ENCODE results near the gene SLC51A. TPM values are rescaled to one million over a fixed set of nuclear protein-coding genes. Genes with fewer than 3 reads are reported as not detected.

The SLC51A gene
- total RNA-seq, 1 donor from 2014 or later, result not detected

DNA sequence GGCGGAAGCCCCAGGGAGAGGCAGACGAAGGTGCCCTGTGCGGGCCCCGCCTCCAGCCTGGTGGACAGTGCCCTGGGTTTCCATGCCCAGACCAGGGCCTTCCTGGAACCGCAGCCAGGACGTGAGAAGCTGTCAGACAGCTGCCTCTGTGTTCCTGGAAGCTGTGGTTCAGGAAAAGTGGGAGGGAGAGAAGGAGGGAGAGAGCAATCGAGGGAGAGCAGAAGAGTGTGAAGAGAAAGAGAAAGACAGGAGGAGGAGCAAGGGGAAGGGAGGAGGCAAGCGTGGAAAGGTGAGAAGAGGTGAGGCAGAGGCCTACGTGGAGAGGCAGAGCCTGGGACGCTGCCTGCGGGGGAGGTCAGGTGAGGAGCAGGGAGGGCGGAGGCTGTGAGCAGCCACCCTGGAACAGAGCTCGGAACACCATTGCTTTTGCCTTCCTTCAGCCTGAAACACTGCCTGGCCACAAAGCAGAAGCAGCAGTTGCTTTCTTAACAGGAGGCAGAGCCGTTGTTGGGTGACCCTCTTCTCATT is 23.7 kb upstream of the SLC51A start:
- no peaks in the 10 kb centered on the region for H3K36me3 Mint-ChIP-seq (ENCODE audit: low read depth, unreplicated experiment)
- H3K4me3 Mint-ChIP-seq (ENCODE audit: unreplicated experiment), result no peak overlapping the region
- TF ChIP-seq, protein P1, sequence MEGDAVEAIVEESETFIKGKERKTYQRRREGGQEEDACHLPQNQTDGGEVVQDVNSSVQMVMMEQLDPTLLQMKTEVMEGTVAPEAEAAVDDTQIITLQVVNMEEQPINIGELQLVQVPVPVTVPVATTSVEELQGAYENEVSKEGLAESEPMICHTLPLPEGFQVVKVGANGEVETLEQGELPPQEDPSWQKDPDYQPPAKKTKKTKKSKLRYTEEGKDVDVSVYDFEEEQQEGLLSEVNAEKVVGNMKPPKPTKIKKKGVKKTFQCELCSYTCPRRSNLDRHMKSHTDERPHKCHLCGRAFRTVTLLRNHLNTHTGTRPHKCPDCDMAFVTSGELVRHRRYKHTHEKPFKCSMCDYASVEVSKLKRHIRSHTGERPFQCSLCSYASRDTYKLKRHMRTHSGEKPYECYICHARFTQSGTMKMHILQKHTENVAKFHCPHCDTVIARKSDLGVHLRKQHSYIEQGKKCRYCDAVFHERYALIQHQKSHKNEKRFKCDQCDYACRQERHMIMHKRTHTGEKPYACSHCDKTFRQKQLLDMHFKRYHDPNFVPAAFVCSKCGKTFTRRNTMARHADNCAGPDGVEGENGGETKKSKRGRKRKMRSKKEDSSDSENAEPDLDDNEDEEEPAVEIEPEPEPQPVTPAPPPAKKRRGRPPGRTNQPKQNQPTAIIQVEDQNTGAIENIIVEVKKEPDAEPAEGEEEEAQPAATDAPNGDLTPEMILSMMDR (IDR thresholded peaks at IDR 0.05; ENCODE audit: unreplicated experiment), result no peak
- H3K9me3 Mint-ChIP-seq (ENCODE audit: unreplicated experiment), result no peaks in the 10 kb centered on the region
- no peak for DNase-seq (ENCODE audit: low spot score)
- H3K4me1 Mint-ChIP-seq (ENCODE audit: unreplicated experiment), result no peaks in the 10 kb centered on the region
- peaks cover 10% of the 10 kb centered on the region for H3K27me3 Mint-ChIP-seq (ENCODE audit: unreplicated experiment)
- H3K27ac Mint-ChIP-seq (ENCODE audit: unreplicated experiment), result peak overlapping the region; percentile 36

DNA sequence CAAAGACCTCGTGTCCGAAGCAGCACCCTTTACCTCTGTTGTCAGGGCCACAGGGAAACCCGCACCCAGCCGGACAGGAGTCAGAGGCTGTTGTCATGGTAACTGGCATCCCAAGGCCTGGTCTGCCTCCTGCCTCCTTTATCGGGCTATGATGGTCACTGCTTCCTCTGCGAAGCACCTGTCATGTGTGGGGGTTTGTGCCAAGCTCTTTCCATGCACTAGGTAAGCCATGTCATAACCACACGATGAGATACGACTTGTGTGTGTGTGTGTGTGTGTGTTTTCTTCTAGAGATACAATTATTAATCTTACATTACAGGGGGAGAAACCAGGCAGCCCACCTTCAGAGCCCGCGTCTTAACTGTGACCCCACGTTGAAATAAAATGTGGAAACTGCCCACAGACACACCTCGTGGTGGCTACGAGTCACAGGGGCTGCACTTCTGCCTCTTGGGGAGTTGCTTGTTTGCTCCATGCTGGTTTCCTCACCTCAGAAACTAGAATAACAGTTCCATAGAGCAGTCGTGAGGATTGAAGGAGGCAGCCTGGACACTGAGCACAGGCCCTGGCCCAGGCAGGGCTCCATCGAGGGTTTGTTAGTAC is 23.1 kb upstream of the SLC51A start:
- TF ChIP-seq, protein P1 (IDR thresholded peaks at IDR 0.05; ENCODE audit: unreplicated experiment), result no peak
- H3K27me3 Mint-ChIP-seq (ENCODE audit: unreplicated experiment), result peaks cover 10% of the 10 kb centered on the region
- DNase-seq (ENCODE audit: low spot score), result no peak
- H3K9me3 Mint-ChIP-seq (ENCODE audit: unreplicated experiment), result no peaks in the 10 kb centered on the region
- no peaks in the 10 kb centered on the region for H3K4me1 Mint-ChIP-seq (ENCODE audit: unreplicated experiment)
- H3K4me3 Mint-ChIP-seq (ENCODE audit: unreplicated experiment), result no peak overlapping the region
- no peaks in the 10 kb centered on the region for H3K36me3 Mint-ChIP-seq (ENCODE audit: low read depth, unreplicated experiment)
- peak overlapping the region; percentile 42 for H3K27ac Mint-ChIP-seq (ENCODE audit: unreplicated experiment)

DNA sequence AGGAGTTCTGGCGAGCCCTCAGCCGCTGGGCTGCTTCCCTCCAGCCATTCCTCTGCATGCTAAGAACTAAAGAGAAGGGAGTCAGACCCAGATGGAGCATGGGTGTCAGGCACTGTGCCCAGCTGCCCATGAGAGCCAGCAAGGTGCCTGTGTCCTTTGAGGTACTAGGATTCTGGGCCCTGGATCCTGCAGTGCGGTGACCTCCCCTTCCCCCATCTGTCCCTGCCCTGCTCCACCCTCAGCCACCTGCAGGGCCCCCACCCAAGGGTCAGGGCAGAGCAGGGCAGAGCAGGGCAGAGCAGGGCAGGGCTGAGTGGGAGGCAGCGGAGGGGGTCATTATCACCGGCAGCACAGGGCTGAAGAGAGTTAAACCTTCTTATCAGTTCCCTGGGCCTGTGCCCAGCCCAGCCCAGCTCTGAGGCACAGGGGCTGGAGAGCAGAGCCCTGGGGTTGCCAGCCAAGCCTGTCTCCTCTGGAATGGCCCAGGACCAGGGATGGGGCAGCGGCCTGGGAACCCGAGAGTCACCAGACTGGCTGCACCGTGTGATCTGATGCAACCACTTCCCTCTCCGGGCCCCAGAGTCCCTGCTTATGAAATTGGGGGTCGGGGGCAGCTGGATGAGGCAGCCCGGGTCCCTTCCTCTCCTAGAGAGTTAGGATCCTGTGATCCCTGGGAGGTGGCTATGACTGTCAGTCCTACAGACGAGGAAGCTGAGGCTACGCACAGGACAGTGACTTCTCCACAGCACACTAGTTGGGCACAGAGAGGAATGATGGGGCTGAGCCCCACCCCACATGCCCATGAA is 22.4 kb upstream of the SLC51A start:
- no peak overlapping the region for H3K4me3 Mint-ChIP-seq (ENCODE audit: unreplicated experiment)
- no peaks in the 10 kb centered on the region for H3K4me1 Mint-ChIP-seq (ENCODE audit: unreplicated experiment)

DNA sequence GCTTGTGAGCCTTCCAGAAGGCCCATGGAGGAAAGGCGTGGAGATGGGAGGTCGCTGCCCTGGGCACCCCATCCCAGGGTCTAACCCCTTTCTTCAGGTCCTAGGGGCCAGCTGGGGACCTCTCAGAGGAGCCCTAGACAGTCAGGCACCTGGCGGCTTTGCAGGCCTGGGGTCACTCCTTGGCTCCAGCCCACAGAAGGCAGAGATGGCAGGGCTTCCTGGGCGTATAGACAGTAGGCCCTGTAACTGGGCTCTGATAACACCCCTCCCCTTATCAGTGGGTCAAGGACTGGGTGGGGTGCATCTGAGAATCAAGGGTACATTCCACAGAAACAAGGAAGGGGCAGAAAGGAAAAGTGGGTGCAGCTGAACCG is 21.8 kb upstream of the SLC51A start:
- Mint-ChIP-seq H3K36me3 (ENCODE audit: low read depth, unreplicated experiment) (no peaks in the 10 kb centered on the region), H3K4me1 (ENCODE audit: unreplicated experiment) (no peaks in the 10 kb centered on the region), H3K27me3 (ENCODE audit: unreplicated experiment) (peaks cover 13% of the 10 kb centered on the region), H3K27ac (ENCODE audit: unreplicated experiment) (no peak overlapping the region), H3K9me3 (ENCODE audit: unreplicated experiment) (no peaks in the 10 kb centered on the region), H3K4me3 (ENCODE audit: unreplicated experiment) (no peak overlapping the region)
- TF ChIP-seq, protein P1 (IDR thresholded peaks at IDR 0.05; ENCODE audit: unreplicated experiment), result no peak
- no peak for DNase-seq (ENCODE audit: low spot score)

More for the DNA sequence above, 22.4 kb upstream of the SLC51A start:
- no peaks in the 10 kb centered on the region for H3K9me3 Mint-ChIP-seq (ENCODE audit: unreplicated experiment)
- no peak overlapping the region for H3K27ac Mint-ChIP-seq (ENCODE audit: unreplicated experiment)
- TF ChIP-seq, protein P1 (IDR thresholded peaks at IDR 0.05; ENCODE audit: unreplicated experiment), result no peak
- DNase-seq (ENCODE audit: low spot score), result no peak
- H3K36me3 Mint-ChIP-seq (ENCODE audit: low read depth, unreplicated experiment), result no peaks in the 10 kb centered on the region
- H3K27me3 Mint-ChIP-seq (ENCODE audit: unreplicated experiment), result peaks cover 10% of the 10 kb centered on the region
